Measurements from ENCODE around the gene CFAP61. TPM values are rescaled to one million over a fixed set of nuclear protein-coding genes. Genes with fewer than 3 reads are reported as not detected.

CFAP61 gene
- total RNA-seq, 2 donors from 2014 or later = 0.27 TPM; not detected in 1

- Histone ChIP-seq H3K36me3 (no peaks in the 10 kb centered on the region), H3K27me3 (replicated peaks; ENCODE audit: insufficient read depth) (no peaks in the 10 kb centered on the region)
Measured at GRCh38 chr20:20297181-20297580, 244.8 kb downstream of the CFAP61 start.

GRCh38 chr20:20297752-20298151 lies 245.4 kb downstream of the CFAP61 start:
- H3K9me3 ChIP-seq = no peaks in the 10 kb centered on the region
- ATAC-seq (ENCODE audit: insufficient number of reproducible peaks, low FRiP score, low read depth) = no peak
- H3K36me3 ChIP-seq = no peaks in the 10 kb centered on the region
- H3K27ac ChIP-seq = no peak overlapping the region
- H3K4me3 ChIP-seq = no peak overlapping the region
- no peak for DNase-seq (ENCODE audit: low spot score)
- TF ChIP-seq CTCF (IDR thresholded peaks at IDR 0.05) = no peak
- no peaks in the 10 kb centered on the region for H3K4me1 ChIP-seq (ENCODE audit: control insufficient read depth in 1 of 2, low read depth in 2 of 2)
- no peaks in the 10 kb centered on the region for H3K27me3 ChIP-seq (replicated peaks; ENCODE audit: insufficient read depth)

More at GRCh38 chr20:20297181-20297580, 244.8 kb downstream of the CFAP61 start:
- ATAC-seq (ENCODE audit: insufficient number of reproducible peaks, low FRiP score, low read depth) (no peak), DNase-seq (ENCODE audit: low spot score) (no peak)
- H3K27ac ChIP-seq = no peak overlapping the region
- no peaks in the 10 kb centered on the region for H3K9me3 ChIP-seq
- H3K4me1 ChIP-seq (ENCODE audit: control insufficient read depth in 1 of 2, low read depth in 2 of 2) = no peaks in the 10 kb centered on the region
- no peak for TF ChIP-seq CTCF (IDR thresholded peaks at IDR 0.05)
- no peak overlapping the region for H3K4me3 ChIP-seq

- no peak overlapping the region for H3K27ac ChIP-seq
- ATAC-seq (ENCODE audit: insufficient number of reproducible peaks, low FRiP score, low read depth) (no peak), DNase-seq (ENCODE audit: low spot score) (no peak)
- H3K27me3 ChIP-seq (replicated peaks; ENCODE audit: insufficient read depth) = no peaks in the 10 kb centered on the region
- no peak for TF ChIP-seq CTCF (IDR thresholded peaks at IDR 0.05)
- no peaks in the 10 kb centered on the region for H3K36me3 ChIP-seq
- no peaks in the 10 kb centered on the region for H3K9me3 ChIP-seq
- no peak overlapping the region for H3K4me3 ChIP-seq
- no peaks in the 10 kb centered on the region for H3K4me1 ChIP-seq (ENCODE audit: control insufficient read depth in 1 of 2, low read depth in 2 of 2)
Measured at GRCh38 chr20:20299904-20300303, 247.6 kb downstream of the CFAP61 start.

GRCh38 chr20:20303320-20303719 lies 251.0 kb downstream of the CFAP61 start:
- H3K27me3 ChIP-seq (replicated peaks; ENCODE audit: insufficient read depth) = no peaks in the 10 kb centered on the region
- no peaks in the 10 kb centered on the region for H3K4me1 ChIP-seq (ENCODE audit: control insufficient read depth in 1 of 2, low read depth in 2 of 2)
- DNase-seq (ENCODE audit: low spot score) (no peak), ATAC-seq (ENCODE audit: insufficient number of reproducible peaks, low FRiP score, low read depth) (no peak)
- no peaks in the 10 kb centered on the region for H3K36me3 ChIP-seq
- no peak overlapping the region for H3K27ac ChIP-seq
- no peaks in the 10 kb centered on the region for H3K9me3 ChIP-seq
- no peak overlapping the region for H3K4me3 ChIP-seq
- no peak for TF ChIP-seq CTCF (IDR thresholded peaks at IDR 0.05)

- H3K27me3 ChIP-seq (replicated peaks; ENCODE audit: insufficient read depth) = no peaks in the 10 kb centered on the region
- H3K4me1 ChIP-seq (ENCODE audit: control insufficient read depth in 1 of 2, low read depth in 2 of 2) = no peaks in the 10 kb centered on the region
- H3K9me3 ChIP-seq = no peaks in the 10 kb centered on the region
- H3K27ac ChIP-seq = no peak overlapping the region
- TF ChIP-seq CTCF (IDR thresholded peaks at IDR 0.05) = no peak
- H3K36me3 ChIP-seq = no peaks in the 10 kb centered on the region
- ATAC-seq (ENCODE audit: insufficient number of reproducible peaks, low FRiP score, low read depth) (no peak), DNase-seq (ENCODE audit: low spot score) (no peak)
- H3K4me3 ChIP-seq = no peak overlapping the region
Measured at GRCh38 chr20:20303742-20304141, 251.4 kb downstream of the CFAP61 start.
